B cell (primary cell): Measurements from ENCODE around the gene KCTD2. TPM values are rescaled to one million over a fixed set of nuclear protein-coding genes. Genes with fewer than 3 reads are reported as not detected.

Experiments
- ATAC-seq: fragments of 200-7000 bp; cut with Tn5 transposase; one replicate; pipeline ENCODE4 v1.10.0; 2021; ENCODE audit warnings: low read depth, mild to moderate bottlenecking, moderate number of reproducible peaks, moderate library complexity
- CTCF ChIA-PET: fragments of 350-600 bp; sonication (Branson Sonifier 250); formaldehyde crosslinking; loops from one replicate; lab custom pipeline; 2021; ENCODE audit warnings: antibody characterized with exemption, inconsistent platforms; lab: Charles Lee
- POLR2A ChIA-PET: fragments of 350-600 bp; sonication (Branson Sonifier 250); formaldehyde crosslinking; loops from one replicate; lab custom pipeline; 2021; ENCODE audit warnings: antibody characterized with exemption; lab: Charles Lee
- DNase-seq: peaks from one replicate; pipeline ENCODE4 v3.0.0; 2013
- H2AFZ ChIP-seq: 2 replicates; pipeline ENCODE4 v1.6.1; 2012; ENCODE audit warnings: mild to moderate bottlenecking, low read depth, low read length; ENCODE audit not compliant: insufficient read depth, poor library complexity, severe bottlenecking
- H3K27ac ChIP-seq, 2 donors: 1 replicate in 1 of 2; 2 replicates in 1 of 2; pipeline ENCODE4 v1.5.1; 2012 to 2013; ENCODE audit warnings: low read length in 2 of 2, mild to moderate bottlenecking in 2 of 2, moderate library complexity in 1 of 2
- H3K27me3 ChIP-seq, 4 experiments: fragments of 200-600 bp in 1 of 4; sonication (generic) in 1 of 4; replicated peaks in 1 of 4; 1 replicate in 2 of 4; 2 replicates in 2 of 4; pipeline versions ENCODE4 v1.6.1 to v1.7.0; 2013 to 2016; ENCODE audit warnings: low read length in 3 of 4, mild to moderate bottlenecking in 2 of 4, mixed read lengths in 1 of 4, moderate library complexity in 1 of 4; ENCODE audit not compliant: insufficient read depth in 4 of 4, control insufficient read depth in 3 of 4; ENCODE audit errors: control extremely low read depth in 1 of 4
- H3K36me3 ChIP-seq, 2 experiments: replicated peaks in 1 of 2; 1 replicate in 1 of 2; 2 replicates in 1 of 2; pipeline versions ENCODE4 v1.6.1 to v1.7.1; 2013; ENCODE audit warnings: low read length in 1 of 2; ENCODE audit not compliant: insufficient read depth in 2 of 2, control insufficient read depth in 1 of 2; ENCODE audit errors: control extremely low read depth in 1 of 2, extremely low read depth in 1 of 2
- H3K4me1 ChIP-seq, 2 donors: fragments of 200-600 bp in 1 of 2; sonication (generic) in 1 of 2; 1 replicate in 1 of 2; 2 replicates in 1 of 2; pipeline versions ENCODE4 v1.5.1 to v1.6.1; 2013 to 2017; ENCODE audit warnings: low read length in 2 of 2; ENCODE audit not compliant: control insufficient read depth in 2 of 2, insufficient read depth in 2 of 2
- H3K4me2 ChIP-seq: replicated peaks from 2 replicates; pipeline ENCODE3; 2012; ENCODE audit warnings: mild to moderate bottlenecking, low read depth, low read length; ENCODE audit not compliant: poor library complexity, severe bottlenecking
- H3K4me3 ChIP-seq, 5 experiments: fragments of 200-600 bp in 1 of 5; sonication (generic) in 1 of 5; 1 replicate in 3 of 5; 2 replicates in 2 of 5; pipeline versions ENCODE4 v1.5.1 to v1.7.0; 2011 to 2016; ENCODE audit warnings: low read length in 4 of 5, mild to moderate bottlenecking in 4 of 5, low read depth in 2 of 5, control low read depth in 1 of 5, moderate library complexity in 1 of 5; ENCODE audit not compliant: insufficient read depth in 1 of 5; ENCODE audit errors: control extremely low read depth in 1 of 5, extremely low read depth in 1 of 5
- H3K79me2 ChIP-seq: fragments of 200-600 bp; sonication (generic); one replicate; pipeline ENCODE4 v1.6.0; 2016; ENCODE audit warnings: low read length; ENCODE audit not compliant: control insufficient read depth, insufficient read depth
- H3K9ac ChIP-seq: fragments of 200-600 bp; sonication (generic); 2 replicates; pipeline ENCODE4 v1.6.1; 2017; ENCODE audit warnings: mild to moderate bottlenecking, low read length, moderate library complexity
- H3K9me3 ChIP-seq, 3 donors: one replicate each; pipeline versions ENCODE4 v1.6.1 to v1.7.1; 2013; ENCODE audit warnings: low read length in 2 of 3; ENCODE audit not compliant: control insufficient read depth in 2 of 3, insufficient read depth in 1 of 3; ENCODE audit errors: control extremely low read depth in 1 of 3
- H4K20me1 ChIP-seq: 2 replicates; pipeline ENCODE4 v1.6.0; 2012; ENCODE audit warnings: mild to moderate bottlenecking, low read length; ENCODE audit not compliant: insufficient read depth, control insufficient read depth, poor library complexity, severe bottlenecking
- H3K27ac Mint-ChIP-seq: one replicate; pipeline ENCODE4 v1.8.0; 2021; ENCODE audit warnings: mixed read lengths
- H3K27me3 Mint-ChIP-seq: one replicate; pipeline ENCODE4 v1.8.0; 2021; ENCODE audit warnings: mixed read lengths
- H3K4me1 Mint-ChIP-seq: one replicate; pipeline ENCODE4 v1.8.0; 2021; ENCODE audit warnings: mixed read lengths
- H3K4me3 Mint-ChIP-seq: one replicate; pipeline ENCODE4 v1.8.0; 2021; ENCODE audit warnings: mixed read lengths
- H3K9me3 Mint-ChIP-seq: one replicate; pipeline ENCODE4 v1.8.0; 2022; ENCODE audit warnings: mixed read lengths; ENCODE audit not compliant: insufficient read depth
- CTCF ChIP-seq: fragments of 200-600 bp; IDR thresholded peaks from one replicate; pipeline ENCODE4 v1.8.0; 2022; ENCODE audit warnings: antibody characterized with exemption, mild to moderate bottlenecking
- EZH2 ChIP-seq: IDR thresholded peaks from 2 replicates; pipeline ENCODE4 v1.6.1; 2012; ENCODE audit warnings: borderline replicate concordance, low read depth, mild to moderate bottlenecking, moderate library complexity, low read length; ENCODE audit not compliant: insufficient read depth, poor library complexity, severe bottlenecking
- WGBS: methylation state at CpG from one replicate; pipeline ENCODE4 v1.1.5; 2013; ENCODE audit warnings: missing lambda C conversion rate; ENCODE audit not compliant: insufficient coverage; 5-methylcytosine and 5-hydroxymethylcytosine counted together
- intact Hi-C: fragments of 100-400 bp; cut with micrococcal nuclease; formaldehyde crosslinking; loops from one replicate; pipeline ENCODE4 v1.10.0; 2022
- polyA plus RNA-seq: library from polyadenylated mRNA; depleted of rRNA; stranded (reverse); fragments of >200 nt; gene quantifications from 2 replicates; pipeline ENCODE4 v1.2.3, GENCODE V29; 2012
- total RNA-seq, 2 donors: library from RNA; stranded (reverse); fragments of 120-200 nt in 1 of 2; gene quantifications; 1 replicate in 1 of 2; 2 replicates in 1 of 2; pipeline versions ENCODE4 v1.2.3 to v1.2.4, GENCODE V29; 2013 to 2022

Gene KCTD2
- total and polyA plus RNA-seq, 2 donors (not counting 1 experiment from before 2014, with no cell fraction given) = 15.7 to 23.2 TPM

DNA sequence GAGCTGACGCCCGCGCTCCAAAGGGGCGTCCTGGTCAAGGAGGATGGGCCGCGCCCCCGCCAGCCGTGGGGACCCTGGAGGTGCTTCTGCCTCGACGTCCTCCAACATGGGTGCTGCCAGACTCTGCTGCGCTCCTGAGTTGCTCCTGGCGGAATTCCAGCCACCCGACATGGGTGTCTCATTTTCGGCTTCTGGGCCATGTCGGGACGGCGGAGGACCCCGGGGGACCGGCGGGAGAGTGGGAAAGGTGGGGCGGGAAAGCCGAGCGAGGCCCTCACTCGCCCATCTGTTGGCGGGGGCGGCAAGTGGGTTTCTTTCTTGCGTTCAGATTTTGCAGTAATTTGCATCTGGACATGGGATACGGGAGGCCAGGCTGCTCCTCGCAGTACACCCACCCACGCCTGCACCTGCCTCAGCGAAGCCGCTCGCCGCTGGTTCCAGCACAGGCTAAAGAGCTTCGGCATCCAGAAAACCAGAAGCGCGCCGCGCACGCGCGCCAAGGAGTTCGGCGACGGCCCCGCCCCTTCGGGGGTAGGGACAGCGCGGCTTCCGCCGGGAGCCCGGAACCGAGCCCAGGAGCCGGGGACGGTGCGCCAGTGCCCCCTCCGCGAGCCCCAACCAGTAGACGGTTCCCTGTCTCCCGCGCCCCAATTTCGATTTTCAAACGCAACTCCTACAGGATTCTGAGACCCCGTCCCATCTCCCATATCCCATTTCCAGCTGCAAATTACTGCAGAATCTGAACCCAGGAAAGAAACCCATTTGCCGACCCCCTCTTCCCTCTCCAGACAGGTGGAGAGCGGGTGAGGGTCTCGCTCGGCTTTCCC lies 62.6 kb downstream of the KCTD2 start, which contains the start of gene ARMC7:
Gene ARMC7 (plus strand): TSS at position 563 of the 827 bp plus-strand sequence. CDS start 320 bp downstream, outside the sequence.
- Mint-ChIP-seq H3K9me3 (no peaks in the 10 kb centered on the region), H3K27me3 (no peaks in the 10 kb centered on the region), H3K27ac (peak within 1 kb of the TSS; percentile 90), H3K4me1 (peaks cover 31% of the 10 kb centered on the region), H3K4me3 (peak within 1 kb of the TSS; percentile 90)
- ATAC-seq (peak; percentile 80), DNase-seq (peak; percentile 92)
- under 1% methylated on average over 64 of the region's 68 CpGs for WGBS
- TF ChIP-seq CTCF (no peak), EZH2 (no peak)
- peak within 1 kb of the TSS; percentile 98 for H3K4me2 ChIP-seq
- peaks cover 0 to 2% (median 0%) of the 10 kb centered on the region in 4 experiments for H3K27me3 ChIP-seq
- peaks cover 25 to 29% of the 10 kb centered on the region in 2 donors for H3K4me1 ChIP-seq
- H3K36me3 ChIP-seq = no peaks in the 10 kb centered on the region
- peak within 1 kb of the TSS; percentile 76 for H3K9ac ChIP-seq
- H4K20me1 ChIP-seq = no peaks in the 10 kb centered on the region
- POLR2A ChIA-PET = interaction anchor here (0.5 to 2.8 kb wide), 5 partner anchors 22 to 97 kb away, joined by 3 to 8 read pairs (median 4); partner anchors contain the start of genes MRPL58, NT5C and NUP85
- peak within 1 kb of the TSS; percentile 93 for H2AFZ ChIP-seq
- peak within 1 kb of the TSS; percentile 54 to 56 for H3K27ac ChIP-seq
- no peaks in the 10 kb centered on the region for H3K9me3 ChIP-seq
- H3K79me2 ChIP-seq = peaks cover 13% of the 10 kb centered on the region
- intact Hi-C loops = loop anchor here (1.0 to 2.0 kb wide), 4 partner anchors 32 to 129 kb away; partner anchors contain the start of genes JPT1 and KCTD2
- CTCF ChIA-PET = interaction anchor here (0.5 to 11.4 kb wide), 11 partner anchors 19 to 303 kb away, joined by 3 to 373 read pairs (median 4); partner anchors contain the start of genes NT5C and NUP85
- peak within 1 kb of the TSS; percentile 80 to 94 (median 84) for H3K4me3 ChIP-seq
